ENCODE measurements around the gene SAG.

SAG gene

DNA sequence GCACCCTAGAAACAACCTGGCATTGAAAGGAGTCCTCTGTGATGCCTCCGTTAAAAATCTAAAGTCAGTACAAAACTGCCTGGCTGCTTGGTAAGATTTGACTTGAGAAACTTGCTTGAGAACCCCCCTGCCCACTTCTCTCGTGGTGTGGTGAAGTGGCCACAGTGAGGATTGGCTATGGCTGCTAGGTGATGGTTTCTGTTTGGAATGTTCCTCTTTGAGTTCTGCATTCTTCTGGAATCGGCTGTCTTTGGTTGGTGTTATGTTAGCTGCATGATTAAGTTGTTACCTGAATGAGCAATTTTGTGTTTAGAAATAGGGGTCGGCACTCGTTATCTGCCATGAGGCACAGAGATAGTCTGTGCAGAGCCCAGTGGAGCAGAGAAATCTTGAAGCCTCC is 21.7 kb upstream of the SAG start:
- no peak for DNase-seq (ENCODE audit: extremely low spot score, insufficient read length, low read depth)

DNA sequence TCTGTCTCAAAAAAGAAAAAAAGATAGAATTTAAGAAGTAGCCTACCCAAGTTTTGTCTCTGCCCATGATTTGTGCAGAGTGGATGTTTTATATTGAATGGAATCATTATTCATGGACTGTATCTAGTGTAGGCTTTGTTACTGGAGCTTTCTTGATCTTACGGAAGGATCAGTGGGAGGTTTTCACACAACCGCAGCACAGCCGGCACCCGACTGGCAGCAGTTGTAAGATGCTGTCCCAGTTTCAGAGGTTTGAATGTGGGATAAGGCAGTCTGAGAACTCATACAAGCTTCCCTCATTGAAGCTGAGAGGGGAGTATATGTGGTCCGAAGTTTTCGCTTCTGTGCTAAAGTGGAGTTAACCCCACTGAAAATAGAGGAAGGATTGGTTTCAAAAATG is 19.7 kb upstream of the SAG start:
- DNase-seq (ENCODE audit: extremely low spot score, insufficient read length, low read depth): no peak
- no peak for FAIRE-seq

More for the DNA sequence above, 21.7 kb upstream of the SAG start:
- FAIRE-seq: no peak

DNA sequence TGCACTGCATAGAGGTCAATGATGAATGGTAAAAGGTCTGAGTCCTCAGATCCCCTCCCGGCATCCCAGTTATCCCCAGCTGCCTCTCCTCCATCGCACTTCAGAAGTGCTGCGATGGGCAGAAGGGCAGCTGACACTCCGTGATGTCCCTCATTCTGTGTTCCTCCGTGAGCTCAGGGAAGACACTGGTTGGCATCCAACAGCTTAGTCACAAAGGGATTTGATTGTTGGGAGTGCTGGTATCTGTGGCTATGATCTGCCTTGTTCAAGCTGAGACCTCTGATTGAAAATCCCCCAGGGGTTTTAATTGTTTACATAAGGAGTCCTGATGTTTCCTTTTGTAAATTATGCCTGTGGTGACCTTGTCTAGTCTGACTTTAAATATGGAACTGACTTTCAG is 19.0 kb upstream of the SAG start:
- DNase-seq (ENCODE audit: extremely low spot score, insufficient read length, low read depth) (no peak), FAIRE-seq (no peak)

DNA sequence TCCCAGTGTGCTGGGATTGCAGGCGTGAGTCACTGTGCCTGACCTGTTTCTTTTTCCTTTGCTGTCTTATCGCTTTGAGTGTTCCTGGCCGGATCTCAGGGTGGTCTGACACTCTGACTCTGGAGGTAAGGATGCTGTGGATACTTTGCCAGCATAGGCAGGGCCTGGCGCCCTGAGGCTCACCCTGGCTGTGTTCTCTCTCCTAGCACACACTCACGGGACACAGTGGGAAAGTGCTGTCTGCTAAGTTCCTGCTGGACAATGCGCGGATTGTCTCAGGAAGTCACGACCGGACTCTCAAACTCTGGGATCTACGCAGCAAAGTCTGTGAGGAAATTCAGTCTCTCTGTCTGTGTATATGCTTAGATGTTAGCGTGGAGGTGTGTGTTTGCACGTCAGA is 18.0 kb upstream of the SAG start:
- no peak for FAIRE-seq
- no peak for DNase-seq (ENCODE audit: extremely low spot score, insufficient read length, low read depth)

DNA sequence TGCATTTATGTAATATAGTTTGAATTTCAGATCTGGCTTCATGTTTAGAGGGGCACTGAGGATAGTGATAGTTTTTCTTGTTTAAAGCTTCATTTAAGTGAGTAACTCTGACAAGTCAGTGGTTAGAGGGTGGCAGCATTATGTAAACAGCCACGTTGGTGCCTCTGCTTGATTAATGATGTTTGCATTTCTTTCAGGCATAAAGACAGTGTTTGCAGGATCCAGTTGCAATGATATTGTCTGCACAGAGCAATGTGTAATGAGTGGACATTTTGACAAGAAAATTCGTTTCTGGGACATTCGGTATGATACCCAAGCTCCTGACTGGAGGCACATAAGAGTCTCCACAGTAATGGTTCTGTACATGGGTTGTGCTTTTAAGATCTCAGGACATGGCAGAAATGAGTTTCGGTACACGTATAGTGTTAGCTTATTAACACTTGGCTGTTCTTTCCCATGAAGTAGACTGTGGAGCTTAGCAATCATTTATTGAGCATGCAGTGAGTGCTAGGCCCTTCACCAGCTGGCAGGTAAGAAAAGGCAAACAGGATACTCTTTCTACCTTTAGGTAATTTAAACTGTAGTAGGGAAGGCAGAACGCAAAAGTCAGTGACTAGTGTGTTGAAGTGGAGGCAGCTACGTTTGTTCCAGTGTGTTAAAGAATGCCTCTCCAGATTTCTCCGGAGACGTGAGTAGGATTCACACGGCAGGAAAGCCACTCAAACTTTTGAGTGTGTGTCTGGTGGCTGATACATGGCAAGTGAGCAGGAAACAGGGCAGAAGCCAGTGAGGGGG is 17.4 kb upstream of the SAG start:
- FAIRE-seq (no peak), DNase-seq (ENCODE audit: extremely low spot score, insufficient read length, low read depth) (no peak)

DNA sequence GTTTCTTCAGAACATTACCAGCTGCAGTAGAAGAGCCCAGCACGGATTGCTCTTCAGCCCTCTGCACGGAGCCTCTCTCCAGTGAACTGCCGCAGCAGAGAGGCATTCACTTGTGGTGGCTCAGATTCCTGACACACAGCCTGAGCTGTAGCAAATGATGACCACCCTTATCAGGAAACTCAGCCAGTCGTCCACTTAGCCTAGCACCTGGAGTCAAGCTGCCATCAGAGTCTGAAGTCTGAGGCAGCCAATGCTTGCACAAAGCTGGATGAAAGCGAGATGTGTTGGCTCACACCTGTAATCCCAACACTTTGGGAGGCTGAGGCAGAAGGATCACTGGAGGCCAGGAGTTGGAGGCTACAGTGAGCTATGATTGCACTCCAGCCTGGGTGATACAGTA is 11.7 kb upstream of the SAG start:
- no peak for DNase-seq (ENCODE audit: extremely low spot score, insufficient read length, low read depth)
- FAIRE-seq: no peak

DNA sequence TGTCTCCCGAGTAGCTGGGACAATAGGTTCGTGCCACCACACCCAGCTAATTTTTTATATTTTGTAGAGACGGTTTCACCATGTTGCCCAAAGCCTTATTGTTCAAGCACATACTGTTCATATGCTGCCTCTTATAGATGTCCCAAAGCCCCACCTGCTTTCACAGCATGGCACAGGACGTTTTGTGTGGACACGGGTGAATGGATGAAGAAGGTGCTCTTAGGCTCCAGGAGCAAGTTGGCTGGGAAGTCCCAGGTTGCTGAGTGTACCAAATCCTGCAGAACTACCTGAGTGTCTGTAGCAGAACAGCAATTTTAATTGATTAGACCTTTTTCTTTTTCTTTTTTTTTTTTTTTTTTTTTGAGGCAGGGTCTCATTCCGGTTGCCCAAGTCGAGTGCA is 10.5 kb upstream of the SAG start:
- DNase-seq (ENCODE audit: extremely low spot score, insufficient read length, low read depth) (no peak), FAIRE-seq (no peak)

DNA sequence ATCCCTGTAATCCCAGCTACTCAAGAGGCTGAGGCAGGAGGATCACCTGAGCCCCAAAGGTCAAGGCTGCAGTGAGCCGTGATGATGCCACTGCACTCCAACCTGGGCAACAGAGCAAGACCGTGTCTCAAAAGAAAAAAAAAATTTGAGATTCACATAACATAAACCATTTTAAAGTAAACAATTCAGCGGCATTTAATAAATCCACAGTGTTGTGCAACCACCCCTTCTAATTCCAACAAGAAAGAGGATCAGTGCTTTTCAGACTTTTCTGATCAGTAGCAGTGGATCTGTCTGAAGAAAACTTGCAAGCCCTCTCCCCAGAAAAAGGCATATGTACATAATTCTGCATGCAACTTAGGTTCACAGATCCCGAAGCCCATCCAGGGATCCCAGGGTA is 7.2 kb upstream of the SAG start:
- DNase-seq (ENCODE audit: extremely low spot score, insufficient read length, low read depth) (no peak), FAIRE-seq (no peak)

DNA sequence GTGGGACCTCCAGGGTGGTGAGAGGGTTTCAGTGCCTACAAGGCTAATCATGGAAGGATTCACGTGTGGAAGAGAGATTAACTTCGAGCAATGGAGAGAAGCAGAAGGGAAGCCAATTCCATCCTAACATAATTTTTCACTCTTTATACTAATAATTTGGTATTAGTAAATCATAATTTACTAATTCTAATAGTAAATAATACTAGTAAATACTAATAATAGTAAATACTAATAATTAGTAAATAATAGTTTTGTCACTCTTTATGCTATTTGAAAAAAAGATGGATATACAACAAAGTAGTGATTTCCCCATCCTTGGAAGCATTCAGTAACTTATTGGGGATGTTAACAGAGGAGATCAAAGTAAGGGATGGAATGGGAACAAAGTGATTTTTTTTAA is 6.4 kb upstream of the SAG start:
- FAIRE-seq: no peak
- DNase-seq (ENCODE audit: extremely low spot score, insufficient read length, low read depth): no peak

DNA sequence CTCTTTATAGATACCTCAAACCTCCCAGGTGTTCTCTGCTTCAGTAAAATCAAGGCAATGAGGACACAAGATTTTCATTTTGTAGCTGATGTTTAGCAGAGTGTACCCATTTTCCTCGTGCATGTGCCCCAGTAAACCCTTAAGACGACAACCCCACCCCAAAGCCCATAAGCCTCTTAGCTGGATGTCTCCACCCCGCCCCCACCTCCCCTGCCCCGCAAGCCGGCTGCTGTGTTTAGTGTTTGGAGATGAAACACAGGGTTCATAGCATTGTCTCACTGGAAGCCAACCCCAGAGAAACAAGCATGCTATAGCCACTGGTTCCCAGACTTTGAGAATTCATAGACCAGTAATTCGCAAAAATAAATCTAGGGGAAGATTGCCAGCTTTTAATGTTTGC is 5.8 kb upstream of the SAG start:
- DNase-seq (ENCODE audit: extremely low spot score, insufficient read length, low read depth) (no peak), FAIRE-seq (no peak)

DNA sequence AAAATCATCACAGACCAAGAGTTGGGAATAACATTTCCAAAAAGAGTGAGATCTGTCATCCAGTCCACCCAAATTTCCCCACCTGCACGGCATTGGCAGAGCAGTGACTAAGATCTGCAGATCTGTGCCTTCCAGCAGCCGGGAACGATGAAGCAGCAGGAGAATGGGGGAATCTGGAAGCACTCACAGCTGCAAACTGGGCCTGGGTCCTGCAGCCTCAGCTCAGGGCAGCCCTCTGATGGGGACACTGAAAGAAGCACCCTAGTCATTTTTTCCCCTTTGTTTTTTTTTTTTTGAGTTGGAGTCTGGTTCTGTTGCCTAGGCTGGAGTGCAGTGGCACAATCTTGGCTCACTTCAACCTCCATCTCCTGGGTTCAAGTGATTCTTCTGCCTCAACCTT is 4.4 kb upstream of the SAG start:
- FAIRE-seq: no peak
- no peak for DNase-seq (ENCODE audit: extremely low spot score, insufficient read length, low read depth)

DNA sequence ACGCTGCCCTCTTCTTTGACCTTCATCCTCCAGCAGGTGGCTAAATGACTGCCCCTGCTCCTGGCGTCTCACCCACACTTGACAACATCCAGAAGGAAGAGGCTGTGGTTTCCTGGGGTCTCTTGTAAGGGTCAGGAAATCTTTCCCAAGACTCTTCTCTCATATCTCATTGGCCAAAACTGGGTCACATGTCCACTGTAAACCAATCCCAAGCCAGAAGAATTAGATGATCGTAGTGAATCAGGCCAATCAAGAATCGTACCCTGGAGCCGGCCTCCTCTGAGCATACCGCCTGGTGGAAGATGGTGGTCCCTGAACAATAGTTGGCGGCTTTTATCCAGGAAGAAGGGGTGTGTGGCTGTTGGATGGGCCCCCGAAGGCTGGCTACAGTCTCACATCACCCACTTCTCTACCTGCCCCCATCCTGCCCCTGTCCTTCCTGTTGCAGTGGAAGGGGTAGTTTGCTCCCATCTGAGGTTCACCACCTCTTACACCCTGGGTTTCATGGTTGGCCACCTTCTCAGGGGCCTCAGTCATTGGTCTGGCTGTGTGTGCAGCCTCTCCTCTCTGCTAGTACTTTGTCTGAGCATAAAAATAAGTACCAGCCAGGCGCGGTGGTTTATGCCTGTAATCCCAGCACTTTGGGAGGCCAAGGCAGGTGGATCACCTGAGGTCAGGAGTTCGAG is 3.8 kb downstream of the SAG start:
- no peak for FAIRE-seq
- DNase-seq (ENCODE audit: extremely low spot score, insufficient read length, low read depth): no peak

DNA sequence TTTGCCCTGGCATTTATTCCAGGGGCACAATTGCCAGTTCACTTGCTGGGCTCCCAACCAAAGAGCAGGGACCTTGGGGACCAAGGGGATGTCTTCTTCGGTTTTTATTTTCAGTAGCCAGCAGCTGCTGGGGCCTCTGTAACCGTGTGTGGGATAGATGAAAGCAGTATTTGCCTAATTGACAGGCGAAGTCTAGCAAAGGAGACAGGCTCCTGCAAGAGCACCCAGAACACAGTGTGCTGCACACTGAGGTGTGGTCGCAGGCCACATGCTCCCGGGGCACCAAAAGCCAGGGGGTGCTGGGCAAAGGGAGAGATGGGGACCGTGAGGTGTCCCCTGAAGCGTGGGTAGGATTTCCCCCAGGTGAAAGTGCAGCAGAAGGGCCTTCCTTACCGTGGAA is 5.3 kb downstream of the SAG start:
- FAIRE-seq (peak; percentile 24), DNase-seq (ENCODE audit: extremely low spot score, insufficient read length, low read depth) (no peak)

DNA sequence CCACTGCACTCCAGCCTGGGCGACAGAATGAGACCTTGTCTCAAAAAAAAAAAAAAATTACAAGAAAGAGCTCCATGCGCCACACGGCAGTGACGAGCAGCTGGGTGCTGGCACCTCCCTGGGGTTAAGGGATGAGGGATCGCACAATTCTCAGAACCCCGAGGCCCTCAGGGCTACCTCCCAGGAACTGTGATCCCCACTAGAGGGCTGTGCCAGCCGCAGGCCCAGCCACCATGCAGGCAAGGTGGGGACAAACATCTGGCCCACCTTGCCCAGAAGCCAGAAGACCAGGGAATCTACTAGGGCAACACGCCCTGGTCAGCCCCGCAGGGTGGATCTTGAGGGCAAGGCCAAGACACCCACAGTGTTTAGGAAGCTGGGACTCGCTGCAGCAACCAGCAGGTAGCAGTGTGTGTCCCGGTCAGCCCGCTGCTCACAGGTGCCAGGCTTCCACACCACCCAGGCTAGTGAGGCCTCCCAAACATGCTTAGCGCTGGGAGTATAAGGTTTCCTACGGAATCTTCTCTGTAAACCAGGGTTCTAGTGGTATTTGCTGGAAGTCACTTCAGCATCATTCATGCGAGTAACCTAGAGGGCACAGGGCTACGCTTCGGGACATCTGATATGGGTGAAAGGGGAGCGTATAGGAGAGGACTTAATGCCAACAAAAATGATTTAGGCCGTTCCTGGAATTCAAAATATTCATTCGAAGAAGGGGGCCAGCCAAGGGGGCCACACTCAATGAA is 6.7 kb downstream of the SAG start:
- no peak for DNase-seq (ENCODE audit: extremely low spot score, insufficient read length, low read depth)
- no peak for FAIRE-seq

DNA sequence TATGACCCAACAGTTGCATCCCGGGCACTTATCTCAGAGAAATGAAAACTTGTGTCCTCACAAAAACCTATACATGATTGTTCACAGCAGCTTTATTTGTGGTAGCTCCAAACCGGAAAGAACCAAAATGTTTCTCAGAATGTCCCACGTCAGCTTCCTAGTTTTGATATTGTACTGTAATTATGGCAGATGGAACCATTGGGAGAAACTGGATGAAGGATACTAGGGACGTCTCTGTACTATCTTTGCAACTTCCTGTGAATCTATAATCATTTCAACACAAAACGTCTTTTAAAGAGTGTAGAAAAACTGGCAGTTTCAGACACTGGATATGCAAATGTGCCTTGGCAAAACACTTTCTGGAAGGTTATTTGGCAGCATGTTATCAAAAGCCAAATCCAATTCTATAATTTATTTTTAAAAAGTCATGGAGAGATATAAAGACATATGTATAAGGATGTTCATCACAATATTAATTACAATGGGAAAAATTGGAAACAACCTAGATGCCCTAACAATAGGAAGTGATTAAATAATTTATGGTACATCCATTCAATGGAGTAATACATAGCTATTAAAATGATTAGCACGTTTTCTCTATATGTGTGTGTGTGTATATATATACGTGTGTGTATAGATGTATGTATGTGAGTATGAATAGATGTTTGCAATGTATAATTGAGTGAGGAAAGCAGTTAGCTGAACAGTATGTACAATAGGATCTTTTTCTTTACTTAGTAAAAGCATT is 9.8 kb downstream of the SAG start:
- no peak for FAIRE-seq
- DNase-seq (ENCODE audit: extremely low spot score, insufficient read length, low read depth): no peak

DNA sequence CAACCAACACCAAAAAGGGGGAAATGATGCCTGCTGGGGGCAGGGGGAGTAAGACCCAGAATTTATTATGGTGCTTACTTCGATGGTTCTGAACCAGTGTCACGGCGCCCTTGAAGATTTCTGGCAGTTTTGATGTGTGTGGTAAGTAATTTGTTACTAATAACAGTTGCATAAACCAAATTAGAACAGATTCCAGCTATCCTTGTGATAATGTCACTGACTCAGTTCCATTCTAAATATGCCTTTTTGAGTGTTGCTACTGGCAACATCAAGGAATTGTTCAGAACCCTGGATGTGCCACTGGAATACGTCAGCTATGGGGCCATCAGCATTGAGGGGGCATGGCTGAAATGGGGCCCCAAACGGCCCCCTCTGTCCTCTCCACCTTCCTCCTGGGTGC is 11.6 kb downstream of the SAG start:
- FAIRE-seq (no peak), DNase-seq (ENCODE audit: extremely low spot score, insufficient read length, low read depth) (no peak)

DNA sequence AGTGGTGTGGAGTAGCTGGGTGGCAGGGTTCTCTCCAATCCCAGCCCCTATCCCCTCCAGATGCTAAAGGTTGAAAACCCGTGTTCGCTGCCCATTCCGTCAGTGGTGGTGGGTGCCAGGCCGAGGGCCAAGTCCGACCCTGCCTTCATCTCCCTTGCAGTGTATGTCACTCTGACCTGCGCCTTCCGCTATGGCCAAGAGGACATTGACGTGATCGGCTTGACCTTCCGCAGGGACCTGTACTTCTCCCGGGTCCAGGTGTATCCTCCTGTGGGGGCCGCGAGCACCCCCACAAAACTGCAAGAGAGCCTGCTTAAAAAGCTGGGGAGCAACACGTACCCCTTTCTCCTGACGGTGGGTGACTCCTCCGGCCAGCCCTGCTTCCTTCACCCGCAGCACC is 12.9 kb downstream of the SAG start:
- FAIRE-seq (no peak), DNase-seq (ENCODE audit: extremely low spot score, insufficient read length, low read depth) (no peak)

DNA sequence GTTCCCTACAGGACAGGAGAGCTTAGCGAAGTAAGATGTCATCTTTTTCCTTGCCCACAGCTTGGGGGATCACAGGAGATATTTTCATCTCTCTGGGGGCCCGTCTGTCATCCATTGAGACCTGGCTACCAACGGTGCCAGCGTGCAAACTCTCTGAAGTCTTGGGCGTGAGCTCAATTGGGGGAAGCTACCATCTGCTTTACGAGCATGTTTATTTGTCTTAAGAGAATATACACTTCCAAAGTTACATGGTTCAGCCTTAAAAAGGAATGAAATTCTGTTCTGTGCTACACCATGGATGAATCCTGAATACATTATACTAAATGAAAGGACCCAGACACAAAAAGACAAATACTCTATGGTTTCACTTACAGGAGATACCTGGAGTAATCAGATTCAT is 13.6 kb downstream of the SAG start:
- DNase-seq (ENCODE audit: extremely low spot score, insufficient read length, low read depth): no peak
- FAIRE-seq: no peak

DNA sequence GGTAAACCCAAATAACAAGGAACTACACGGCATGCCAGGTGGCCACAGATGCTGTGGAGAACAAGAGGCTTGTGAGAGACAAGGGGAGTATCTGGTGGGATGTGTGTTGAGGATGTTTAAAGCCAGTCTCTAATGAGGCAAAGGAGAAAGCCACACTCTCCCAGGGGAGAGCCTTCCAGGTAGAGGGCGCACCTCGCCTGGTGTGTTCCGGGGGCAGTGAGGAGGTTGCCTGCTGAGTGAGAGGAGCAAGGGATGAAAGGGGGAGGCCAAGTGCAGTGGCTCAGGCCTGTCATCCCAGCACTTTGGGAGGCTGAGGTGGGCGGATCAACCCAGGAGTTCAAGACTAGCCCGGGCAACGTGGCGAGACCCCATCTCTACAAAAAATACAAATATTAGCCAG is 16.2 kb downstream of the SAG start:
- DNase-seq (ENCODE audit: extremely low spot score, insufficient read length, low read depth) (no peak), FAIRE-seq (no peak)

DNA sequence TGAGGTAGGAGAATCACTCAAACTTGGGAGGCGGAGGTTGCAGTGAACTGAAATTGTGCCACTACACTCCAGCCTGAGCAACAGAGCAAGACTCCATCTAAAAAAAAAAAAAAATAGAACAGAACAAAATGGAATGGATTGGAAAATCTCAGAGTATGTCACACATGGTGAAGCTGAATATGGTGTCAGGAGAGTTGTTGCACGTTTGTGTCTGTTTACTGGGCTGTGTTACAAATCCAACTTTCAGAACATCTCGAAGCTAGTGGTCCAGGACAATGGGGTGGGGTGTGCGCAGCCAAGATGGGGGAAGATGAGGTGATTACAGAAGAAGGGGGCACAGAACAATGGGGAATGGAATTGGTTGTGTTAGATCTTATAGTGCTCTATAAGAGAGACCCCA is 17.6 kb downstream of the SAG start:
- DNase-seq (ENCODE audit: extremely low spot score, insufficient read length, low read depth) (no peak), FAIRE-seq (no peak)

DNA sequence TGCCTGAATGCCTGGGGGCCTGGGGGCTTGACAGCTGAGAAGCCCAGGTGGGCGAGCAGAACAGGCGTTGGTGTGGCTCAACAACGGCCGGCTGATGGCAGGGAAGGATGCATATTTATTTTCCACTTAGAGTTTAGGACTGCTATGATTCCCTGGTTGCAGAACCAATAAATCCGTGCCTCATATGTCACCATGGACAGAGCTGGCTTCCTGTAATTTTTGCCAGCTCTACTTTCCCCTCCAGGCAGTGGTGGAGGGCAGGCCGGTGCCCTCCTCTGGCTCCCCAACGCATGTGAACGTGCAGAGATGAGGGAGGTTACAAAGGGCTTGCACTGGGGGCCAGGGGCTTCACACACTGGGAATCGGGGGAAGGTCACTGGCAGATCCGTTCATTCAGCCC is 18.2 kb downstream of the SAG start:
- FAIRE-seq: no peak
- no peak for DNase-seq (ENCODE audit: extremely low spot score, insufficient read length, low read depth)
